Measurements from ENCODE around the gene ENTPD2. TPM values are rescaled to one million over a fixed set of nuclear protein-coding genes. Genes with fewer than 3 reads are reported as not detected.

Gene ENTPD2
- total RNA-seq, 1 donor from 2014 or later, result 0.19 TPM

DNA sequence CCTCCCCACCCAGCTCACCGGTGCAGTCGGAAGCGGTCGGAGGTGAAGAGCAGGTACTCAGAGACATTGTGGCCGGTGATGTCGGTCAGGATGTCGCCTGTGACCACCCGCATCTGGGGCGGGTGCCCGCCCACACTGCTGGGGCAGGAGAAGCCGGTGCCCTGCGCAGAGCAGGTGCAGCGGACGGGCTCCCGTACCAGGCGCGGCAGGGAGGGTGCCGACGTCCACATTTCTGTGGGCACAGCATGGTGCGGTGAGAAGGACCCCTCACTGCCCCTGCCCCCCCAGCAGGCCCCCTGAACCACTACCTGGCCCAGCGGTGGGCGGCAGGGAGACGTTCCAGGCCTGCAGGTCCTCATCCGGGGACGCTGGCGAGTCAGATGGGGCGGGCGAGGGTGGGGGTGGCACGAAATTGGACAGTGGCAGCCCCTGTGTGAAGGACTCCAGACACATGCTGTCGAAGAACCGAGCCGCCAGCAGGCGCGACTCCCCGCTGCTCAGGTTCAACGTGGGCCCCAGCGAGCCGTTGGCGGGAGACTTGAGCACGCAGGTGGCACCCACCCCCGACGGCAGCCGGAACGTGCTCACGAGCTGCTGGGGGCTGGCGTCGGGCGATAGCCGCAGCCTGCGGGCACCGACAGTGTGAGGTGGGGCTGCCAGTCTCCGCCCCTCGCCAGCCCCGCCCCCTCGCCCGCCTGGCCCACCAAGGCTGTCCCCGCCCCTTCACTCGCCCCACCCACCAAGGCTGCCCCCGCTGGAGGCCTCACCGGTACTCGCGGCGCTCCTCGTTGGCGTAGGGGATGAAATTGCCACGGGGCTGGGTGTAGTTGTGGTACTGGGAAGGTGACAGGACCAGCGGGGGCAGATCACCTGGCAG is 40.9 kb downstream of the ENTPD2 start:
- Mint-ChIP-seq H3K4me3 (ENCODE audit: low read depth) (no peak overlapping the region), H3K4me1 (ENCODE audit: low read depth) (no peaks in the 10 kb centered on the region), H3K36me3 (ENCODE audit: insufficient read depth) (peaks cover 3% of the 10 kb centered on the region), H3K27ac (no peak overlapping the region), H3K9me3 (ENCODE audit: low read depth) (no peaks in the 10 kb centered on the region), H3K27me3 (no peaks in the 10 kb centered on the region)
- no peak for DNase-seq (ENCODE audit: low spot score, unreplicated experiment)
- TF ChIP-seq, protein P1, sequence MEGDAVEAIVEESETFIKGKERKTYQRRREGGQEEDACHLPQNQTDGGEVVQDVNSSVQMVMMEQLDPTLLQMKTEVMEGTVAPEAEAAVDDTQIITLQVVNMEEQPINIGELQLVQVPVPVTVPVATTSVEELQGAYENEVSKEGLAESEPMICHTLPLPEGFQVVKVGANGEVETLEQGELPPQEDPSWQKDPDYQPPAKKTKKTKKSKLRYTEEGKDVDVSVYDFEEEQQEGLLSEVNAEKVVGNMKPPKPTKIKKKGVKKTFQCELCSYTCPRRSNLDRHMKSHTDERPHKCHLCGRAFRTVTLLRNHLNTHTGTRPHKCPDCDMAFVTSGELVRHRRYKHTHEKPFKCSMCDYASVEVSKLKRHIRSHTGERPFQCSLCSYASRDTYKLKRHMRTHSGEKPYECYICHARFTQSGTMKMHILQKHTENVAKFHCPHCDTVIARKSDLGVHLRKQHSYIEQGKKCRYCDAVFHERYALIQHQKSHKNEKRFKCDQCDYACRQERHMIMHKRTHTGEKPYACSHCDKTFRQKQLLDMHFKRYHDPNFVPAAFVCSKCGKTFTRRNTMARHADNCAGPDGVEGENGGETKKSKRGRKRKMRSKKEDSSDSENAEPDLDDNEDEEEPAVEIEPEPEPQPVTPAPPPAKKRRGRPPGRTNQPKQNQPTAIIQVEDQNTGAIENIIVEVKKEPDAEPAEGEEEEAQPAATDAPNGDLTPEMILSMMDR (IDR thresholded peaks at IDR 0.05; ENCODE audit: unreplicated experiment), result no peak

DNA sequence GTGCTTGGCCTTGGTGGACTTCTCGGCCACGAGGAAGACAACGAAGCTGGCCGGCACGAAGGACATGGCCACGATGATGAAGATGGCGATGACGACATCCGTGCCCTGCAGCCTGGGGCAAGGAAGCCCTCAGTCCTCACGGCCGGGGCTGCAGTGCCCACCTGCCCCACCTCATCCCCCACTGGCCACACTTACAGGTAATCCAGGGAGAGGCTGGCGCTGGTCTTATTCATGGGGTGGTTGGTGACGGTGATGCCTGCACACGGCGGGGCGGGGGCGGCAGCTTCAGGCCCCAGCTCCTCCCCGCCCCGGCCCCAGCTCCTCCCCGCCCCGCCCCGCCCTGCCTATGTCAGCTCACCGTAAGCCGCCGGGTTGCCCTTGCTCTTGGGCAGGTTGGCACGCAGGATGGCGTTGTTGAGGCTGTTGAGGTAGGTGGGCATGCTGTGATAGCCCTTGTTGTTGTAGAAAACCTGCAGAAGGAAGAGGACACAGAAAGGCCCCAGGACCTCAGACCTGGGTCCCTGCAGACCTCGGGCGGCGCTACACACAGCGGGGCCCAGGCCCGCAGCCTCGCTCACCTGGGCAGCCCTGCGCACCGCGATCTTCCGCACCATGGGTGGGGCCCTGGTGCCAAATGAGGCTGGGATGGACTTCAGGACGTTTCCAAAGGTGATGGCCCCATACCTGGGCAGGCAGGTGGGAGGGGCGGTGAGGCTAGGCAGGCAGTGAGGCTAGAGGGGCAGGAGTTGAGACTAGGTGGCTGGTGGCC is 41.8 kb downstream of the ENTPD2 start:
- no peak overlapping the region for H3K27ac Mint-ChIP-seq
- H3K4me3 Mint-ChIP-seq (ENCODE audit: low read depth), result no peak overlapping the region
- DNase-seq (ENCODE audit: low spot score, unreplicated experiment), result no peak
- TF ChIP-seq, protein P1 (IDR thresholded peaks at IDR 0.05; ENCODE audit: unreplicated experiment), result no peak
- no peaks in the 10 kb centered on the region for H3K27me3 Mint-ChIP-seq
- no peaks in the 10 kb centered on the region for H3K9me3 Mint-ChIP-seq (ENCODE audit: low read depth)
- H3K4me1 Mint-ChIP-seq (ENCODE audit: low read depth), result no peaks in the 10 kb centered on the region
- H3K36me3 Mint-ChIP-seq (ENCODE audit: insufficient read depth), result peaks cover 3% of the 10 kb centered on the region

DNA sequence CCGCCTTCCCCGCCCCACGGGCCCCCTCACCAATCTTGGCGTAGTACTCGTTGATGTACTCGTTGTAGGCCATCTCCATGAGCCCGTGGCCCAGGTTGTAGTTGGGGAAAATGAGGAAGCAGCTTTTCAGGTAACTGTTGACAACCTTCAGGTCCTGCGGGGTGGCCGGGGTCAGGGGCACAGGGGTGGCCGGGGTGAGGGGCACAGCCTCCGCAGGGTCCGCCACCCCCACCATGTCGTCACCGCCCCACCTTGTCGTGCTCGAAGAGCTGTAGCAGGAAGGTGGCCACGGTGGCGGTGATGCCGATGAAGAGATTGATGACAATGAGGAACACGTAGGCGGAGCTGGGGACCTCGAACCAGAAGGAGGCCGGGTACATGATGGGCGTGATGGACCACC is 42.7 kb downstream of the ENTPD2 start:
- Mint-ChIP-seq H3K36me3 (ENCODE audit: insufficient read depth) (peaks cover 1% of the 10 kb centered on the region), H3K27ac (no peak overlapping the region), H3K27me3 (no peaks in the 10 kb centered on the region), H3K4me3 (ENCODE audit: low read depth) (no peak overlapping the region), H3K9me3 (ENCODE audit: low read depth) (no peaks in the 10 kb centered on the region), H3K4me1 (ENCODE audit: low read depth) (no peaks in the 10 kb centered on the region)
- TF ChIP-seq, protein P1 (IDR thresholded peaks at IDR 0.05; ENCODE audit: unreplicated experiment), result no peak
- DNase-seq (ENCODE audit: low spot score, unreplicated experiment), result no peak

DNA sequence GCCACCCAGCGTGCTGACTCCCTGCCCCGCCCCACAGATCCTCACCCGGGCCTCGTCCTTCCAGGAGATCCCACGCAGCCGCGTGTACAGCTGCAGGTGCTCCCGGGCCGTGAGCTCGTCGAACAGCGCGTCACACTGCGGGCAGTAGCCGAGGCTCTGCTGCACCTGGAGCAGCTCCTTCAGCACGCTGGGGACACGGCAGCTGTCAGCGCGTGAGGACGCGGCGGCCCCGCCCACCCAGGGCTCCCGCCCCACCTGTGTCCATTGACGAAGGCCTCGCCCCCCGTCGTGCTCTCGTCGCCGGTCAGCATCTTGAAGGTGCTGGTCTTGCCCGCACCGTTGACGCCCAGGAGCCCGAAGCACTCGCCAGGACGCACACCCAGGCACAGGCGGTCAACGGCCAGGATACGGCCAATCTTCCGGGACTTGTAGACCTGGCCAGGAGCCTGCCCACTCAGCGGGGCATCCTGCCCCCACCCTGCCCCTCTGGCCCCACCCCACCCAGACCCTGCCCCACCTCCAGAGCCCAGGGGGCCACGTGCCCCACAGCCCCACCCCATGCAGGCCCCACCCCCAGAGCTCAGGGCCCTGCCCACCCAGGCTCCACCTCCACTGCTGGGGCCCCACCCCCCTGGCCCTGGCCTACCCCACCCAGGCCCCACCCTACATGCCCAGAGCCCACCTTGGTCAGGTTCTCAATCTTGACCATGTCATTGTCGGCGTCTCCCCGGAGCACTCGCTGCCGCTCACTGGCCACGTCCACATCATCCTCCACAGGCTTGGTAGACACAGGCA is 43.7 kb downstream of the ENTPD2 start:
- Mint-ChIP-seq H3K4me1 (ENCODE audit: low read depth) (no peaks in the 10 kb centered on the region), H3K27ac (no peak overlapping the region), H3K27me3 (no peaks in the 10 kb centered on the region), H3K4me3 (ENCODE audit: low read depth) (no peak overlapping the region), H3K9me3 (ENCODE audit: low read depth) (no peaks in the 10 kb centered on the region), H3K36me3 (ENCODE audit: insufficient read depth) (peaks cover 1% of the 10 kb centered on the region)
- no peak for DNase-seq (ENCODE audit: low spot score, unreplicated experiment)
- TF ChIP-seq, protein P1 (IDR thresholded peaks at IDR 0.05; ENCODE audit: unreplicated experiment), result no peak

DNA sequence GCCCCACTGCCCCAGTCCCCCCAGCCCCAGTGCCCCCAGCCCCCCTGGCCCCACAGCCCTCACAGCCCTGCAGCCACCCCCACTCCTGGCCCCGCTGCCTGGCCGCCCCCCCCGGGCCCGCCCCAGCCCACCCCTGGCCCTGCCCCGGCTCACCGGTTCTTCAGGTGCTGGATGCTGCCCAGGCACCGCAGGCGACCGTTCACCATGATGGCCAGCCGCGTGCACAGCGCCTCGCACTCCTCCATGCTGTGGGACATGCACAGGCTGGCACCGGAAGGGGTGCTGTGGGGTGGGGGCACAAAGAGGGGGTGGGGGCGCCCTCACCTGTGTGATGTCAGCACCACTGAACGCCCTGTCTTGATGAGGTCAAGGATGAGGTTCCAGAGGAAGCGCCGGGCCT is 44.6 kb downstream of the ENTPD2 start:
- Mint-ChIP-seq H3K36me3 (ENCODE audit: insufficient read depth) (peaks cover 1% of the 10 kb centered on the region), H3K27me3 (no peaks in the 10 kb centered on the region), H3K4me1 (ENCODE audit: low read depth) (no peaks in the 10 kb centered on the region), H3K9me3 (ENCODE audit: low read depth) (peaks cover 4% of the 10 kb centered on the region), H3K4me3 (ENCODE audit: low read depth) (no peak overlapping the region), H3K27ac (no peak overlapping the region)
- DNase-seq (ENCODE audit: low spot score, unreplicated experiment), result no peak
- TF ChIP-seq, protein P1 (IDR thresholded peaks at IDR 0.05; ENCODE audit: unreplicated experiment), result no peak

All from progenitor cell of endocrine pancreas (in vitro differentiated cells).